ENCODE data around the gene TEX53.

TEX53 gene

DNA sequence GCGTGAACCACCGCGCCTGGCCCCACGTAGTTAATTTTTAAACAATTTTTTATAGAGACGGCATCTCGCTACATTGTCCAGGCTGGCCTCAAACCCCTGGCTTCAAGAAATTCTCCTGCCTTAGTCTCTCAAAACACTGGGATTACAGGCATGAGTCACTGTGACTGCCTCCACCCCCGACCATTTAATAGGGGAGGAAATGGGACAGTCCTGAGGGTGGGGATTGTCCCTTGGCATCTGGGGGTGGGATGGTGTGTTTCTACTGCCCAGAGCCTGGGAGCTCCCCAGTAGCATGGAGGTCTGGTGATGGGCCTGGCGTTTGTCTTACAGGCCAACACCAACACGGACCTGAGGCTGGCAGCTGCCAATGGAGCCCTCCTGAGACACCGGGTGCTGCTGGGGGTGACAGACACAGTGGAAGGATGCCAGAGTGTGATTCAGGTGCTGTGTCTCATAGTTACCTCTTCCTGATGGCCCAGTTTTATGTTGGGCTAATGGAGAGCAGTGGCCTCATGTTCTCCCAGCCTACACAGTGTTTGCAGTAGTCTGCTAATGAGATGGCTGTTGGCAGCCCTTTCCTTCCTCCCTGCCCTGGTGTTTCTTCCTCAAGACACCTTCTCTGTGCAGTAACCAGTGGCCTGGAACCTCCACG lies 24.0 kb downstream of the TEX53 start:
- DNase-seq (ENCODE audit: low spot score) = no peak

DNA sequence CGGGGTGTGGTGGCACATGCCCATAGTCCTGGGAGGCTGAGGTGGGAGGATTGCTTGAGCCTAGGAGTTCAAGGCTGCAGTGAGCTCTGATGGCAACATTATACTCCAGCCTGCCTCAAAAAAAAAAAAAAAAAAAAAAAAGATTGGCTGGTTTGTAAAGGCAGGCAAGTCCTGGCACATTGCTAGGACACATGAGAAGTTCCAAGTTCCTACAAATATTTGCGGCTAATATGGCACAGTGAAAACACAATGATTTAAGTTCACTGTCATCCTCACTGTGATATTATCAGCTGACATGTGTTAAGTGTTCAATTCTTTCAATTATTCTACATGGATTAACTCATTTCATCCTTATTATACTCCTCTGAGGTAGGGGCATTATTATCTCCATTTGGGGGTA lies 26.4 kb downstream of the TEX53 start:
- no peak for DNase-seq (ENCODE audit: low spot score)

DNA sequence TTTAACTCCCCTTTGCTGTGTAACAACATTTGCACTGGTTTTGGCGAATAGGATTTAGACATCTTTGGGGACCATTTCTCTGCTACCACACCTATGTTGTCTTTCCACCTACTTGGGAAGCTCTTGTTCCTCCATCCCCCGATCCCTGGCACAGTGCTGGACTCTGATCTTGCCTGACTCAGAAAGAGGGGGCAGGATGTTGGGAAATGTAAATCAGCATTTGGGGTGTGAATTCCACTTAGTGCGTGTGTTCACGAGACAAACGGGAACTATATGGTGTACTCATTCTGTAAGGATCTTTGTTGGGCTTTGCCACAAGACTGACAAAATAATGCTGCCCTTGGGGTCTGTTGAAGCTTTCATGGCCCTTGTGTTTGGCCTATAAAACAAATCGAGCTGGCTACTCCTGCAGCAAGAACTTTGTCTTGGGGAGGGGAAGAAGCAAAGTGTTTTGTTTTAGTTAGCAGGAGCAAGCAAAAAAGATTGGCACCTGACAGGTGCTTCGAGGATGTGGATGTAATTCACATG lies 28.0 kb downstream of the TEX53 start:
- no peak for DNase-seq (ENCODE audit: low spot score)

GRCh38 chr9:114627553-114627952 lies 30.1 kb downstream of the TEX53 start:
- DNase-seq (ENCODE audit: low spot score) = no peak

- no peak for DNase-seq (ENCODE audit: low spot score)
These were observed 31.1 kb downstream of the TEX53 start for GRCh38 chr9:114626415-114627020.

- no peak for DNase-seq (ENCODE audit: low spot score)
These were observed 32.9 kb downstream of the TEX53 start for GRCh38 chr9:114624677-114625076.

GRCh38 chr9:114621975-114622609 lies 35.5 kb downstream of the TEX53 start:
- DNase-seq (ENCODE audit: low spot score) = no peak

DNA sequence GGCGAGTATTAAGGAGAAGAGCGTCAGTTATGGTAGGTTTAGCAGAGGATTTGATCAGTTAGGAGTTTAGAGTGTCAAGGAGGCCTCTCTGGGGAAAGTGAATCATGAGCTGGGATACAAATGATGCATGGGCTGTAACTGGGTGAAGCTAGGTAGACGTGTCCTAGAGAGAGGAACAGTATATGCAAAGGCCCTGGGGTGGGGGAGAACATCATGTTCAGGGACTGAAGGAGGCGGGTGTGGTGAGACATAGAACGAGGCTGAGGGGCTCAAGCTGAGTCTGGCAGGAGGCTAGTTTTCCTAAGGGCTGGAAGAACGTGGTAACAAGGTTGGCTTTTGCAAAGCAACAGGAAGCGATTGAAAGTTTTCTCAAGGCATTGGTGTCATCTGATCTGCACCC lies 36.0 kb downstream of the TEX53 start:
- DNase-seq (ENCODE audit: low spot score) = no peak

DNA sequence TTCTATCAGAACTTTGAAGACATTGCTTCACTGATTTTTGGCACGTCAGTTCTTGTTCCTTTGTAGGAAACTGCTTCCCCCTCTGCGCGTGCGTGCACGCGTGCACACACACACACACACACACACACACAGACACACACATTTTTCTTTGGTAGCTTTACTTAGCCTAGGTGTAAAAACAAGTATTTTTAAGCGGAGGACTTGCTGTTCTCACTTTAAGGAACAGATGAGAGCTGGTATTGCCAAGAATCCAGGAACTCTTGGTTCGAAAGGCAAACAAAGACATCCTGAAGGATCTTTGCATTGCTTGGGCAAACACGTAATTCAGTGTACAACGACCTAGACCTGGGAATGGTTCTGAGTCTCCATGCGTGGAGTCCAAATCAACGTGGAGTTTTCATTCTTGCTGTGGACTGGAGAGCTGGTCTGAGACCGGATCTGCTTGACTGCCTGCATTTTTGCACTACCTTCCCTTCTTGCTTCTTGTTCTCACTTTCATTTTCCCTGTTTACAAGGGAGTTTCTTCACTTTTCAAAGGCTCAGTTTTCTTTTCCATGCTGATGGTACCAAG lies 38.3 kb downstream of the TEX53 start:
- DNase-seq (ENCODE audit: low spot score) = peak; percentile 57

GRCh38 chr9:114616684-114617520 lies 40.7 kb downstream of the TEX53 start:
- DNase-seq (ENCODE audit: low spot score) = peak; percentile 87

DNA sequence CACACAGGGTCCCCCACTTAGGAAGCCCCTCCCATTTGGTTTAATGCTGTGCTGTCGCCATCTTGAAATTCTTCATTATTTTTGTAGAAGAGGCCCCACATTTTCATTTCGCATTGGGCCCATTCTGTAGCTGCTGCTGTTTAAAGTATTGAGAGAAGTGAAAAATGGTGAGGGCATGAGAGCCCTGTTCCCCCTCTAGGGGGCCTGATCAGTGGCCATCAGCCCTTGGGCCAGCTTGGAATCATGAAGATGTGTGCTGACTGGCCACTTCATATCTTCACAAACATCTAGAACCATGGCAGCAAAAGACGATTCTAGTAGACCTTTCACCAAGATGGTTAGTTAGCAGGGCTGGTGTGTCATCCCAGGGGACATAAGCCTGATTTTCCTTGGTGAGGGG lies 43.2 kb downstream of the TEX53 start:
- DNase-seq (ENCODE audit: low spot score) = no peak

GRCh38 chr9:114613919-114614318 lies 43.7 kb downstream of the TEX53 start:
- DNase-seq (ENCODE audit: low spot score) = no peak

DNA sequence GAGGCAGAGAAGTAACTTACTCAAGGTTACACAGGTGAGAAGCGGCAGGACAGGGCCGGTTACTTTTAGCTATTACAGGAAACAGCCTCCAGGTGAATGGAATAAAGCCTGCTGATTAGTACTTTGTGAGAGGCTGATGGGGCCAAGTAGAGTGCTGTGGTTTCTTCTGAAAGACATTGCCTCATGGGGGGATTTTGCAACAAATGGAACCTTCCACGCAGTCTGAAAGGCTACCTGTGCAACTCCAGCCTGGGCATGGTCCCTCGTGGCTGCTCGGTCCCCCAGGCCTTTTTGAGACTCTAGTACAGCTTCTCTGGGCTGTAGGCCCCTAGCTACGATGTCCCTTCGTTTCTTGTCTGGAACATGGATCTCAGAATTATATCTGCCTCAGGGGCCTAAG lies 44.5 kb downstream of the TEX53 start:
- no peak for DNase-seq (ENCODE audit: low spot score)

DNA sequence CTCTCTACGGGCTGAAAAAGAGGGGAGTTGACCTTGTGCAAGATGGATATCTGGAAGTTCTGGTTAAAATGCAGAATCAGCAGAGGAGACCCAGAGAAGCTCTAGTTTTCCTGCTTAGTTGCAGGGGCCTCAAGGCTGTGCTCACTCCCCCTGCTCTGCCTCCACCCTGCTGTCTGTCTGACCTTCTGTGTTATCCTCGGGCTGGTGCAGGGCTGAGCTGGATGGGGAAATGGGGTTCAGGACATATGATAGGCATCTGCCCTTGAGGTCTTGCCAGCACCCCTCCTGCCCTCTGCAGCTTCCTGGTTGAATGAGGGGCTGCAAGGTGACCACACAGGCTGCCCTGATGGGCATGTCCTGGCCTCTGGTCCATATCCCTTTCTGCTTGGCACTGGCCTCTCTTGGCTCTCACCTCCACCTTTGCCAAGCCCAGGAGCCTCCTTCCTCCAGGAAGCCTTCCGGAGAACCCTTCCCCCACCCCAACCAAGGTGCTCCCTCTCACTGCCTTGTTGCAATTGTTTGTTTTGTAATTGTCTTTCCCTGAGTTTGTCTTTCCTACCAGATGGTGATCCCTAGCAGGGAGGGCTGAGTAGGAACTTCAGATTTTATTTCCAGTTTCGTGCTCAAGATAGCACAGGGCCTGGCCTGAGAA lies 45.2 kb downstream of the TEX53 start:
- DNase-seq (ENCODE audit: low spot score) = no peak

- DNase-seq (ENCODE audit: low spot score) = peak; percentile 63
These were observed 45.9 kb downstream of the TEX53 start for GRCh38 chr9:114611516-114612271.

DNA sequence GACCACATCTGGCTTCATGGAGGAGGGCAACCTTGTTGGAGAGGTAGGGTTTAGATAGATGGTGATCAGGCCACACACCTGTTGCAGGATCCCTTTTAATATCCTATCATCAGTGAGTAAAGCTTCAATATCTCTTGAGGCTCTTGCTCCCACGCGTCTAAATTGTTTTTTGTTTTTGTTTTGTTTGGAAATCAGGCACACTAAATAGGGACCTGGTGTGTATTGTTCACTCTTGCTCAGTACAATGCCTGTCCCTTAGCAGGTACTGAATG lies 49.1 kb downstream of the TEX53 start:
- DNase-seq (ENCODE audit: low spot score) = no peak

GRCh38 chr9:114607671-114608524 lies 49.7 kb downstream of the TEX53 start:
- DNase-seq (ENCODE audit: low spot score) = no peak

DNA sequence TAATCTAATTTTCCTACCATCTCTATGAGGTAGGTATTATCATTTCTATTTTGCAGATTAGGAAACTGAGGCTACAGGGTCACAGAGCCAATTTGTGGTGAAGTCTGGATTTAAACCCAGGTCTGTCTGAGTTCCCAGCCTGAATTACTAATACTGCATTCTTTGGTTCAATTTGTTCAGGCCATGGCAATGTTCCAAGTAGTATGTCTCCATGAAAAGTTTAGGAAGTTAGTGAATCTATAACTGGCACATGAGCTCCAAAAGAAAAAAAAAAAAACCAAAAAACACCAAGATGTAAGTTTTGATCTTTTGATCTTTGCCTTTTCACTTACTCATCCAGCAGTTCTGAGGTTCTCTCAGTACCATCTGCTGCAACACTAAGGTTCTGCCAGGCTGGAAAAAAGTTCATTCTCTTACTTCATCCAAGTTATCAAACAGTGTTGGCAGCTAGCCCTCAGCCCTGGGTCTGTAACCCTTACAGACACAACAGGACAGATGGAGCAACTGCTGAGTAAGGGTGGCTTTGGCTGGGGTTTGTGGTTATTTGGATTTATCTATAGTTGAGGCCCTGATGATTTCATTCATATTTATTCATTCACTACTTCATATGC lies 50.9 kb downstream of the TEX53 start:
- no peak for DNase-seq (ENCODE audit: low spot score)

All from NAMALWA (cell line).